Fibroblast of lung (primary cell): Measurements from ENCODE around the gene USP33. TPM values are rescaled to one million over a fixed set of nuclear protein-coding genes. Genes with fewer than 3 reads are reported as not detected.

Experiments
- DNase-seq, 2 donors: peaks; one replicate each; pipeline versions ENCODE4 v3.0.0 to v3.0.0-alpha.2; 2010; ENCODE audit warnings: low read depth in 2 of 2
- H2AFZ ChIP-seq: 2 replicates; pipeline ENCODE4 v1.5.1; 2012; ENCODE audit warnings: low read length, control low read depth, inconsistent platforms
- H3K27ac ChIP-seq: 2 replicates; pipeline ENCODE4 v1.5.1; 2011; ENCODE audit warnings: low read length, control low read depth; ENCODE audit not compliant: insufficient read depth
- H3K27me3 ChIP-seq: 2 replicates; pipeline ENCODE4 v1.5.1; 2011; ENCODE audit warnings: mild to moderate bottlenecking, low read length; ENCODE audit not compliant: control insufficient read depth, insufficient read depth
- H3K36me3 ChIP-seq: 2 replicates; pipeline ENCODE4 v1.5.1; 2011; ENCODE audit warnings: low read length; ENCODE audit not compliant: control insufficient read depth, insufficient read depth
- H3K4me1 ChIP-seq: 2 replicates; pipeline ENCODE4 v1.5.1; 2011; ENCODE audit warnings: low read length; ENCODE audit not compliant: control insufficient read depth, insufficient read depth; ENCODE audit errors: extremely low read depth
- H3K4me2 ChIP-seq: 2 replicates; pipeline ENCODE4 v1.5.1; 2011; ENCODE audit warnings: low read length, control low read depth; ENCODE audit not compliant: insufficient read depth; ENCODE audit errors: extremely low read depth
- H3K4me3 ChIP-seq, 4 experiments: fragments of 200-600 bp in 1 of 4; sonication (generic) in 1 of 4; replicated peaks in 1 of 4; 2 replicates each; pipeline ENCODE4 v1.5.1; 2011 to 2016; ENCODE audit warnings: low read length in 4 of 4, low read depth in 3 of 4, mild to moderate bottlenecking in 3 of 4, control low read depth in 2 of 4, inconsistent platforms in 1 of 4, mixed read lengths in 1 of 4; ENCODE audit not compliant: insufficient read depth in 1 of 4; ENCODE audit errors: control extremely low read depth in 1 of 4
- H3K79me2 ChIP-seq: 2 replicates; pipeline ENCODE4 v1.5.1; 2012; ENCODE audit warnings: mild to moderate bottlenecking, low read length, inconsistent platforms; ENCODE audit not compliant: control insufficient read depth, insufficient read depth
- H3K9ac ChIP-seq: 2 replicates; pipeline ENCODE4 v1.5.1; 2011; ENCODE audit warnings: mild to moderate bottlenecking, low read length, control low read depth; ENCODE audit not compliant: insufficient read depth
- H3K9me3 ChIP-seq: 2 replicates; pipeline ENCODE4 v1.5.1; 2012; ENCODE audit warnings: low read depth, low read length; ENCODE audit not compliant: control insufficient read depth, insufficient read depth
- H4K20me1 ChIP-seq: 2 replicates; pipeline ENCODE4 v1.5.1; 2011; ENCODE audit warnings: low read length; ENCODE audit not compliant: control insufficient read depth, insufficient read depth; ENCODE audit errors: extremely low read depth
- CTCF ChIP-seq, 2 donors: IDR thresholded peaks in 1 of 2; conservative IDR thresholded peaks in 1 of 2; 1 replicate in 1 of 2; 2 replicates in 1 of 2; pipeline ENCODE4 v1.5.1; 2011 to 2012; ENCODE audit warnings: low read length in 2 of 2, control low read depth in 1 of 2, inconsistent platforms in 1 of 2, low read depth in 1 of 2, mild to moderate bottlenecking in 1 of 2
- EZH2 ChIP-seq: IDR thresholded peaks from 2 replicates; pipeline ENCODE4 v1.5.1; 2012; ENCODE audit warnings: low read length, control low read depth, mild to moderate bottlenecking; ENCODE audit errors: missing control alignments
- polyA plus RNA-seq, 2 donors: library from polyadenylated mRNA; depleted of rRNA in 1 of 2; stranded (reverse) in 1 of 2; unstranded in 1 of 2; fragments of >200 nt; gene quantifications; 2 replicates each; pipeline ENCODE4 v1.2.1, GENCODE V29; 2011 to 2012; ENCODE audit warnings: missing spikeins in 1 of 2
- total RNA-seq: library from RNA; depleted of rRNA; stranded (reverse); fragments of >200 nt; gene quantifications from 2 replicates; pipeline ENCODE4 v1.2.1, GENCODE V29; 2014

Gene USP33
- total and polyA plus RNA-seq, 2 donors (not counting 1 experiment from before 2014, with no cell fraction given): 63.7 to 126 TPM

- no peak overlapping the region for H3K4me3 ChIP-seq
- H3K9ac ChIP-seq: no peak overlapping the region
- peaks cover 8% of the 10 kb centered on the region for H3K36me3 ChIP-seq
- no peak overlapping the region for H3K27ac ChIP-seq
- DNase-seq: no peak
- H4K20me1 ChIP-seq: no peaks in the 10 kb centered on the region
- H3K27me3 ChIP-seq: no peaks in the 10 kb centered on the region
- no peaks in the 10 kb centered on the region for H3K9me3 ChIP-seq
- H2AFZ ChIP-seq: no peak overlapping the region
- TF ChIP-seq CTCF (conservative IDR thresholded peaks at IDR 0.05 in 1 of 2, IDR thresholded peaks at IDR 0.05 in 1 of 2; ENCODE audit: low read depth in 1 of 2, low read length in 2 of 2): no peak
- no peak for TF ChIP-seq EZH2
- H3K79me2 ChIP-seq: peaks cover 34% of the 10 kb centered on the region
- H3K4me1 ChIP-seq: no peaks in the 10 kb centered on the region
- H3K4me2 ChIP-seq: no peak overlapping the region
Observed at GRCh38 chr1:77783141-77783540, 23.5 kb upstream of the USP33 start.

GRCh38 chr1:77781683-77782082 is 22.0 kb upstream of the USP33 start:
- Histone ChIP-seq H3K4me2 (peak overlapping the region; percentile 32), H3K4me3 (no peak overlapping the region), H3K27ac (no peak overlapping the region), H4K20me1 (no peaks in the 10 kb centered on the region), H3K9ac (no peak overlapping the region), H2AFZ (no peak overlapping the region), H3K9me3 (no peaks in the 10 kb centered on the region), H3K27me3 (no peaks in the 10 kb centered on the region), H3K36me3 (peaks cover 8% of the 10 kb centered on the region), H3K79me2 (peaks cover 34% of the 10 kb centered on the region), H3K4me1 (no peaks in the 10 kb centered on the region)
- TF ChIP-seq EZH2 (no peak), CTCF (conservative IDR thresholded peaks at IDR 0.05 in 1 of 2, IDR thresholded peaks at IDR 0.05 in 1 of 2; ENCODE audit: low read depth in 1 of 2, low read length in 2 of 2) (no peak)
- DNase-seq: no peak

- peak; percentile 84 to 93 for DNase-seq
- TF ChIP-seq EZH2 (no peak), CTCF (conservative IDR thresholded peaks at IDR 0.05 in 1 of 2, IDR thresholded peaks at IDR 0.05 in 1 of 2; ENCODE audit: low read depth in 1 of 2, low read length in 2 of 2) (no peak)
- Histone ChIP-seq H3K27ac (peak within 1 kb of the TSS; percentile 68), H4K20me1 (no peaks in the 10 kb centered on the region), H3K27me3 (no peaks in the 10 kb centered on the region), H3K4me3 (peak within 1 kb of the TSS; percentile 87 to 95 (median 90)), H3K4me2 (peak within 1 kb of the TSS; percentile 93), H3K36me3 (peaks cover 8% of the 10 kb centered on the region), H3K9ac (peak within 1 kb of the TSS; percentile 76), H3K4me1 (no peaks in the 10 kb centered on the region), H3K9me3 (no peaks in the 10 kb centered on the region), H2AFZ (peak within 1 kb of the TSS; percentile 90), H3K79me2 (peaks cover 34% of the 10 kb centered on the region)
Observed at GRCh38 chr1:77779529-77780281, 20.1 kb upstream of the USP33 start, which contains the start of gene MIGA1. Gene MIGA1 (plus strand): TSS chr1:77779649. CDS start chr1:77783253, 3,604 bp downstream.
